Ascending aorta (tissue), 2 donors: Measurements from ENCODE around the gene HILPDA. TPM values are rescaled to one million over a fixed set of nuclear protein-coding genes. Genes with fewer than 3 reads are reported as not detected.
A peak's percentile ranks its signal among the peaks of the same experiment; 100 is the strongest.

Experiments
- DNase-seq, 2 donors: peaks; one replicate each; pipeline ENCODE4 v3.0.0-alpha.2; 2019; ENCODE audit warnings: low spot score in 2 of 2
- H3K27ac ChIP-seq, 2 donors: fragments of 200-600 bp; sonication (generic); one replicate each; pipeline ENCODE4 v1.5.1; 2016 to 2017; ENCODE audit warnings: mild to moderate bottlenecking in 1 of 2
- H3K27me3 ChIP-seq: fragments of 200-600 bp; sonication (generic); one replicate; pipeline ENCODE4 v1.5.1; 2017
- H3K36me3 ChIP-seq, 2 donors: fragments of 200-600 bp; sonication (generic); one replicate each; pipeline ENCODE4 v1.5.1; 2016
- H3K4me1 ChIP-seq, 2 donors: fragments of 200-600 bp; sonication (generic); one replicate each; pipeline ENCODE4 v1.5.1; 2016 to 2017; ENCODE audit warnings: mild to moderate bottlenecking in 1 of 2
- H3K4me3 ChIP-seq, 2 donors: fragments of 200-600 bp; sonication (generic); one replicate each; pipeline ENCODE4 v1.5.1; 2016 to 2017; ENCODE audit warnings: mild to moderate bottlenecking in 1 of 2
- H3K9me3 ChIP-seq, 2 donors: fragments of 200-600 bp; sonication (generic); one replicate each; pipeline ENCODE4 v1.5.1; 2016
- intact Hi-C: fragments of 100-400 bp; cut with DNase I; formaldehyde crosslinking; loops from one replicate; pipeline ENCODE4 v1.15.1; 2023
- total RNA-seq: library from RNA; depleted of rRNA; stranded (reverse); fragments of >200 nt; gene quantifications from one replicate; pipeline ENCODE4 v1.1.0, GENCODE V29; 2016
- TF ChIP-seq, protein P1 (sequence below), 3 experiments: fragments of 200-600 bp in 2 of 3; fragments of 450-650 bp in 1 of 3; sonication (generic) in 2 of 3; IDR thresholded peaks; one replicate each; pipeline ENCODE4 v1.5.1; 2016 to 2019; ENCODE audit warnings: antibody characterized with exemption in 3 of 3, mild to moderate bottlenecking in 1 of 3, moderate library complexity in 1 of 3

Gene HILPDA
- total RNA-seq, 1 donor from 2014 or later = 19.3 TPM

DNA sequence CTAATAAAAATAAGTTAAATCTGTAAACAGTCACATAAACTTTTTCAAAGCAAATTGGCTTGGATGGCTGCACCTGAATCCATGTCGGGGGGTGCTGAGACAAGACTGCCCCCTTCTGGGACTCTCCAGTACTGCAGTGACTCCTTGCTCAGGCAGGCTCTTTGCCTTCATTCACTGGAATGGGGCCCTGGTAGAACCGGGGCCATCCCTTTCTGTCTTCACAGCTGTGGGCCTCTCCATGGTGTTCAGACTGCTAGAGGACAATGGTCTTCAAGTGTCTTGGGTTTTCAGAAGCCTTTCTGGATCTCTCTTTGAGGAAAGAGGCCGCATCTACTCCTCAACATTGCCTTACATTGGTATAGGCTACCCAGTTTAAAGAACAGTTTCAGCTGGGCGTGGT, 29.8 kb upstream of the HILPDA start:
- Histone ChIP-seq H3K27me3 (no peaks in the 10 kb centered on the region), H3K4me1 (no peaks in the 10 kb centered on the region), H3K9me3 (no peaks in the 10 kb centered on the region), H3K36me3 (no peaks in the 10 kb centered on the region), H3K4me3 (no peak overlapping the region), H3K27ac (no peak overlapping the region)
- peak in 1 of 2 donors; percentile 80 for DNase-seq
- intact Hi-C loops = loop anchor here (2.0 to 5.0 kb wide), 2 partner anchors 27 to 39 kb away; no protein-coding TSS in a partner anchor
- TF ChIP-seq, protein P1, sequence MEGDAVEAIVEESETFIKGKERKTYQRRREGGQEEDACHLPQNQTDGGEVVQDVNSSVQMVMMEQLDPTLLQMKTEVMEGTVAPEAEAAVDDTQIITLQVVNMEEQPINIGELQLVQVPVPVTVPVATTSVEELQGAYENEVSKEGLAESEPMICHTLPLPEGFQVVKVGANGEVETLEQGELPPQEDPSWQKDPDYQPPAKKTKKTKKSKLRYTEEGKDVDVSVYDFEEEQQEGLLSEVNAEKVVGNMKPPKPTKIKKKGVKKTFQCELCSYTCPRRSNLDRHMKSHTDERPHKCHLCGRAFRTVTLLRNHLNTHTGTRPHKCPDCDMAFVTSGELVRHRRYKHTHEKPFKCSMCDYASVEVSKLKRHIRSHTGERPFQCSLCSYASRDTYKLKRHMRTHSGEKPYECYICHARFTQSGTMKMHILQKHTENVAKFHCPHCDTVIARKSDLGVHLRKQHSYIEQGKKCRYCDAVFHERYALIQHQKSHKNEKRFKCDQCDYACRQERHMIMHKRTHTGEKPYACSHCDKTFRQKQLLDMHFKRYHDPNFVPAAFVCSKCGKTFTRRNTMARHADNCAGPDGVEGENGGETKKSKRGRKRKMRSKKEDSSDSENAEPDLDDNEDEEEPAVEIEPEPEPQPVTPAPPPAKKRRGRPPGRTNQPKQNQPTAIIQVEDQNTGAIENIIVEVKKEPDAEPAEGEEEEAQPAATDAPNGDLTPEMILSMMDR (IDR thresholded peaks at IDR 0.05) = peak; percentile 65 to 86 (median 72)

DNA sequence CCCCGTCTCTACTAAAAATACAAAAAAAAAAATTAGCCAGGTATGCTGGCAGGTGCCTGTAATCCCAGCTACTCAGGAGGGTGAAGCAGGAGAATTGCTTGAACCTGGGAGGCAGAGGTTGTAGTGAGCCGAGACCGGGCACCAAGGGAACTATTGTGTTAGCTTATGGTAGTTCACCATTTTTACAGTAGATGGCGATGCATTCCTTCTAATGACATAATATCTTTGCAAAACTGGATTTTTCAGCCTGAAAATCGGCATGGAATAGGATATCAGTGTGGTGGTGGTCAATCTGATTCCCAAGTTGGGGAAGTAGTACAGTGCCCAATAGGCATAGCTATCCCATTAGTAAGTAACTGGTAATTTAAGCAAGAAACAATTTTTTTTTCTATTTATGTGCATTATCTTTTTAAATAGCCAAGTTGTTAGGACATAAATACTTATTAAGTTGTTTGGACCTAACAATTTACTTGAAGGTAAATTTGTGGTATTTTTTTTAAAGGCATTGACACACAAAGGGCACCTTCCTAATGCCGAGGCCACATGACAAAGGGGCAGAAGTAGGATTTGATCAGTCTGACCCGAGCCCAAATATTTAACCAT, 28.3 kb upstream of the HILPDA start:
- H3K9me3 ChIP-seq = no peaks in the 10 kb centered on the region
- H3K27me3 ChIP-seq = no peaks in the 10 kb centered on the region
- H3K4me1 ChIP-seq = no peaks in the 10 kb centered on the region
- no peak for DNase-seq
- no peak overlapping the region for H3K27ac ChIP-seq
- H3K4me3 ChIP-seq = no peak overlapping the region
- TF ChIP-seq, protein P1 (IDR thresholded peaks at IDR 0.05) = peak; percentile 84 to 88 (median 85)
- intact Hi-C loops = loop anchor here (1.0 to 5.0 kb wide), 2 partner anchors 32 to 40 kb away; no protein-coding TSS in a partner anchor
- no peaks in the 10 kb centered on the region for H3K36me3 ChIP-seq

DNA sequence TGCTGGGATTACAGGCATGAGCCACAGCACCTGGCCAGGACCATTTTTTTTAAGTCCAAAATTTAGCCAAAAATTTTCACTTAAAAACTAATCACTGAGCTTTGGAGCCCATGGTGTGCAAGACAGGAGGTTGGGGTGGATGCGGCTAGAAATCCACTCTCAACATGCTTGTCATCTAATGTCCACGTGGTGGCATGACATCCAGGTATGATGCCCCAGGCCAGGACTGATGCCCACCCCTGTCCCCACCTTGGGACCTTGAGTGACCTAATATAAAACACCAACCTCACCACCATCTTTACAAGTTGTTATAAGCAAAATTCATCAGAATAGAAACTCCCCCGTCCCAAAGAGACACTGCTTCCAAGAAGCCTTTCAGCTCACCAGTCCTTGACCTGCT, 25.5 kb upstream of the HILPDA start:
- Histone ChIP-seq H3K9me3 (no peaks in the 10 kb centered on the region), H3K4me3 (no peak overlapping the region), H3K4me1 (no peaks in the 10 kb centered on the region), H3K27me3 (no peaks in the 10 kb centered on the region), H3K27ac (no peak overlapping the region), H3K36me3 (no peaks in the 10 kb centered on the region)
- no peak for DNase-seq
- TF ChIP-seq, protein P1 (IDR thresholded peaks at IDR 0.05) = no peak
- intact Hi-C loops = no loop called here

DNA sequence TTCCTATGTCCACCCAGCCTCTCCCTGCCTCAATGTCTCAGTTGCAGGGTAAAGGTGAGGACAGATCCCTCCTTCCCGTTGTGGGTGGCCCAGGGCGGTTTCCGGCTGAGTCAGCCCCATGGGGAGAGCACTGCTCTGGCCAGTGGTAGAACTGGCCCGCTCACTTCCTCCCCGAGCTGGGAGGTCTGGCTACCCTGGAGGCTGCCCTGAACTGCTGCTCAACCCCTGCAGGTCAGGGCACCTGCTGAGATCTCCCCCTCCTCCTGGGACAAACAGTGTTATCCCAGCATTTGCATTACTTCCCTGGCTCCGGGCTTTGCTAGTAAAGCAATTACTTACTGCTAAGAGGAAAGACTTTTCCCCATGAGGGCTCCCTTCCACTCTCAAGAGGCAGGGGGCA, 24.5 kb upstream of the HILPDA start:
- no peak for DNase-seq
- Histone ChIP-seq H3K36me3 (no peaks in the 10 kb centered on the region), H3K27ac (no peak overlapping the region), H3K9me3 (no peaks in the 10 kb centered on the region), H3K4me3 (no peak overlapping the region), H3K27me3 (no peaks in the 10 kb centered on the region), H3K4me1 (no peaks in the 10 kb centered on the region)
- intact Hi-C loops = no loop called here
- TF ChIP-seq, protein P1 (IDR thresholded peaks at IDR 0.05) = no peak

DNA sequence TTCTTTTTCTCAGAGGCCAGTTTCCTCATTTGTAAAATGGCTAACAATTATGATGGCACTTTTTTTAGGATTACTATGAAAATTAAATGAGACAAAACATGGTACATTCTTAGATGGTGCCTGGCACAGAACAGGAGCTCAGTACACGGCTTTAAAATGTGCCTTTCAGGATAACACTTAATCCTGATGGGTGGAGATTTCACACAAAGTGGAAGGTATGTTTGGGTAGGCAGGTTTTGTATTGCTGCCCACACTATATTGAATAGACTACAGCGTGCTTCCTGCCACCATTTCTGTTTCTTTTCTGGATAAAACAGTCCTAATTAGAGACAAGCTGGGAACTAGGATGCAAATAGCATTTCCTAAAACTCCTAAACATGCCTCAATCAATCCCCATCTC, 23.9 kb upstream of the HILPDA start:
- Histone ChIP-seq H3K4me3 (no peak overlapping the region), H3K27ac (no peak overlapping the region), H3K9me3 (no peaks in the 10 kb centered on the region), H3K4me1 (no peaks in the 10 kb centered on the region), H3K27me3 (no peaks in the 10 kb centered on the region), H3K36me3 (no peaks in the 10 kb centered on the region)
- TF ChIP-seq, protein P1 (IDR thresholded peaks at IDR 0.05) = no peak
- intact Hi-C loops = no loop called here
- DNase-seq = no peak
